GM19452 (cell line): ENCODE data around the gene TUBD1.

Experiments
- ATAC-seq: cut with Tn5 transposase; IDR thresholded peaks from one replicate; pipeline ENCODE4 v1.9.1; 2021; ENCODE audit not compliant: unreplicated experiment

Gene TUBD1

DNA sequence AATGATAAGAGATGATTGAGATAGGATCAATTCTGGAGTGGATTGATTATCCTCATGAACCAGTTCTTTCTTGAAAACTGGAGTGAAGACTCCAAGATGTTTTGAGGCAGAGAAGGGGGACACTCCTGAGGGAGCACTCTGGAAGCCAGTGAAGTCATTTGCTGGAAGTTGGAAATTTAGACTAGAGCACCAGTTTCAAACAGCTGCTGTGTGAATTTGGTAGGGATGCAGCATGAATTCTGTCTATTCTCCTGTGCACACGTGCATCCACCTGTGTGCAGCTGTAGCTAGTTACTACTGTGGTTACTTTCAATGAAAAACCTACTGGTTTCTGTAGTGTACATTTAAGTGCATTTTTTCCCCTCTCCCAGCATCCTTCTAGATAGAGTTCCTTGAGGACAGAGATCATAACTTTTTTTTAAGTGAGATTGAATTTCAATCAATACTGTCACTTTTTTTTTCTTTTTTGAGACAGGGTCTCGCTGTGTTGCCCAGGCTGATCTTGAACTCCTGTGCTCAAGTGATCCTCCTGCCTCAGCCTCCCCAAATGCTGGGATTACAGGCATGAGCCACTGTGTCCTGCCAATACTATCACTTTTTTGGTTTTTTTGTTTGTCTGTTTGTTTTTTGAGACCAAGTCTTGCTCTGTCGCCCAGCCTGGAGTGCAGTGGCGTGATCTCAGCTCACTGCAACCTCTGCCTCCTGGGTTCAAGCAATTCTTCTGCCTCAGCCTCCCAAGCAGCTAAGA is 65.9 kb downstream of the TUBD1 start:
- no peak for ATAC-seq

DNA sequence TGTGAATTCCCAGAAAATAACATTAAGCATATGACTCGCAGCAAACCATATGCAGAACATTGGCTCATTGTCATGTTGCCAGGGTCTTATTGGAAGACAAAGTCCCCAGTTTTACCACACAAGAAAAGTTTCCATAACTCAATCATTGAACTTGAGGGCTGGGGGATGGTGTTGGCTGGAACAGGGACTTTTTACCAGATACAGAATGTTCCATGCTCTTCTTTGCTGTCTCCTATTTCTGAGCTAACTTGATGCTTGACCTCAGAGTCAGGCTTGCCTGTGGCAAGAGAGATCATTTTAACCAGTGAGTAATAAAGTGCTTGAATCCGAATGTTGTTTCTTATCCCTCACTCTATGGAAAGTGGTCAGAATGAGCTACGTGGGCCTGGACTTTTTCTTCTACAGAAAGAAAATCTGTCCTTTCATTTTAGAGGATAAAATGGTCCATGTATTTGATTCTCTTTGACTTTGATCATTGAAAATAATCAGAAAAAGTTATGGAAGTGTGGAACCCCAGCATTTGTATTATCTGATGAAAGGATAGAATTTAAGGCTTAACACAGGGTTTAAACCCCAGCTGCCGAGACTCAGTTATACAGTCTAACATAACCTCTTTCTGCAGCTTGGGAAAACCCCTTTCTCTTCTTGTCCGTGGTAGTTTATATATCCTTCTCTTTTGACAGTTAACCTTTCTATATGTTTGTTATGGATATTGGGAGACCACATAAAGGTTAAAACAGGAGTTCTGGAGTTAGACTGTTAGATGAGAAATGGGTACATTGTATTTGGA is 67.0 kb downstream of the TUBD1 start:
- no peak for ATAC-seq

DNA sequence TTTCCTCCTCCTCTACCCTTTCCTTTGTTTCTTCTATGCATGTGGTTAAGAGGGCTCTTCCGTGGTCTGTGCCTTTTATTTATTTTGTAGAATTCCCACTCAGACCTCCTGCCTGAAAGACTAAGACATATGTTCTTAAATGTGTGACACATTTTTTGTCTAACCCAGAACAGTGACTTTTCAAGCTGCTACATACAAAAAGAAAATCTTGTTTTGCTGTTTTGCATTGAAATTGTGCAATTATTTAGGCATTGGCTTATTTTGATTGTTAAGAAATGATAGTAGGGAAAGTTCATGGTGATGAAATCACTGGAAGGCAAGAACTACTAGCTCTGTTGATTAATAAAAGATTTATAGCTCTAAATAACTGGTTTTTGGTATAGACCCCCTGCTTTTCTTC is 76.8 kb downstream of the TUBD1 start:
- ATAC-seq = no peak

GRCh38 chr17:59814685-59815084 is 78.1 kb downstream of the TUBD1 start:
- ATAC-seq = no peak

GRCh38 chr17:59814276-59814675 is 78.5 kb downstream of the TUBD1 start:
- no peak for ATAC-seq

- ATAC-seq = no peak
These were observed 80.6 kb downstream of the TUBD1 start for GRCh38 chr17:59812139-59812538.

- no peak for ATAC-seq
These were observed 81.5 kb downstream of the TUBD1 start for GRCh38 chr17:59811209-59811608.

GRCh38 chr17:59810894-59811153 is 81.9 kb downstream of the TUBD1 start:
- no peak for ATAC-seq
